ENCODE results near the gene ALAS1. TPM values are rescaled to one million over a fixed set of nuclear protein-coding genes. Genes with fewer than 3 reads are reported as not detected.

The ALAS1 gene
- total and polyA plus RNA-seq, 9 of the 15 experiments (the other 6 are each of a cell fraction or from before 2014, with no cell fraction given): 21.4 to 49.5 (median 34.4) TPM

GRCh38 chr3:52238193-52238760 lies 40.3 kb downstream of the ALAS1 start (continued):
- peak; percentile 32; the same call in 1 of the 2 replicates for TF ChIP-seq NKRF (IDR thresholded peaks at IDR 0.05; ENCODE audit: borderline replicate concordance)
- TF ChIP-seq ZNF217 (CRISPR knock-in tag; IDR thresholded peaks at IDR 0.05): no peak
- TF ChIP-seq FOXA3 (CRISPR knock-in tag; conservative IDR thresholded peaks at IDR 0.05 in 1 of 2, IDR thresholded peaks at IDR 0.05 in 1 of 2): 0 out of 4 replicates have a peak, but pooled peaks of 1 of the 2 experiments have one; percentile 54
- TF ChIP-seq SFPQ (IDR thresholded peaks at IDR 0.05; ENCODE audit: low read depth, low read length): no peak
- TF ChIP-seq, protein P1, sequence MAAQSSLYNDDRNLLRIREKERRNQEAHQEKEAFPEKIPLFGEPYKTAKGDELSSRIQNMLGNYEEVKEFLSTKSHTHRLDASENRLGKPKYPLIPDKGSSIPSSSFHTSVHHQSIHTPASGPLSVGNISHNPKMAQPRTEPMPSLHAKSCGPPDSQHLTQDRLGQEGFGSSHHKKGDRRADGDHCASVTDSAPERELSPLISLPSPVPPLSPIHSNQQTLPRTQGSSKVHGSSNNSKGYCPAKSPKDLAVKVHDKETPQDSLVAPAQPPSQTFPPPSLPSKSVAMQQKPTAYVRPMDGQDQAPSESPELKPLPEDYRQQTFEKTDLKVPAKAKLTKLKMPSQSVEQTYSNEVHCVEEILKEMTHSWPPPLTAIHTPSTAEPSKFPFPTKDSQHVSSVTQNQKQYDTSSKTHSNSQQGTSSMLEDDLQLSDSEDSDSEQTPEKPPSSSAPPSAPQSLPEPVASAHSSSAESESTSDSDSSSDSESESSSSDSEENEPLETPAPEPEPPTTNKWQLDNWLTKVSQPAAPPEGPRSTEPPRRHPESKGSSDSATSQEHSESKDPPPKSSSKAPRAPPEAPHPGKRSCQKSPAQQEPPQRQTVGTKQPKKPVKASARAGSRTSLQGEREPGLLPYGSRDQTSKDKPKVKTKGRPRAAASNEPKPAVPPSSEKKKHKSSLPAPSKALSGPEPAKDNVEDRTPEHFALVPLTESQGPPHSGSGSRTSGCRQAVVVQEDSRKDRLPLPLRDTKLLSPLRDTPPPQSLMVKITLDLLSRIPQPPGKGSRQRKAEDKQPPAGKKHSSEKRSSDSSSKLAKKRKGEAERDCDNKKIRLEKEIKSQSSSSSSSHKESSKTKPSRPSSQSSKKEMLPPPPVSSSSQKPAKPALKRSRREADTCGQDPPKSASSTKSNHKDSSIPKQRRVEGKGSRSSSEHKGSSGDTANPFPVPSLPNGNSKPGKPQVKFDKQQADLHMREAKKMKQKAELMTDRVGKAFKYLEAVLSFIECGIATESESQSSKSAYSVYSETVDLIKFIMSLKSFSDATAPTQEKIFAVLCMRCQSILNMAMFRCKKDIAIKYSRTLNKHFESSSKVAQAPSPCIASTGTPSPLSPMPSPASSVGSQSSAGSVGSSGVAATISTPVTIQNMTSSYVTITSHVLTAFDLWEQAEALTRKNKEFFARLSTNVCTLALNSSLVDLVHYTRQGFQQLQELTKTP (IDR thresholded peaks at IDR 0.05; ENCODE audit: low read depth in 1 of 2, partially characterized antibody in 2 of 2): peak in 1 of 2 experiments; percentile 89
- TF ChIP-seq SIN3A (IDR thresholded peaks at IDR 0.05; ENCODE audit: borderline replicate concordance in 2 of 2, control insufficient read depth in 1 of 2, low read depth in 2 of 2, low read length in 2 of 2): peak in 1 of 2 experiments; percentile 7; a peak in 1 of 4 replicates
- no peak for TF ChIP-seq BMI1 (IDR thresholded peaks at IDR 0.05; ENCODE audit: low read length)
- no peak for TF ChIP-seq ATF6 (CRISPR knock-in tag; IDR thresholded peaks at IDR 0.05)

All from K562 (cell line).